ENCODE results near the gene SRC. TPM values are rescaled to one million over a fixed set of nuclear protein-coding genes. Genes with fewer than 3 reads are reported as not detected.

SRC gene
- total RNA-seq, 1 experiment from 2014 or later, result 55.6 TPM

DNA sequence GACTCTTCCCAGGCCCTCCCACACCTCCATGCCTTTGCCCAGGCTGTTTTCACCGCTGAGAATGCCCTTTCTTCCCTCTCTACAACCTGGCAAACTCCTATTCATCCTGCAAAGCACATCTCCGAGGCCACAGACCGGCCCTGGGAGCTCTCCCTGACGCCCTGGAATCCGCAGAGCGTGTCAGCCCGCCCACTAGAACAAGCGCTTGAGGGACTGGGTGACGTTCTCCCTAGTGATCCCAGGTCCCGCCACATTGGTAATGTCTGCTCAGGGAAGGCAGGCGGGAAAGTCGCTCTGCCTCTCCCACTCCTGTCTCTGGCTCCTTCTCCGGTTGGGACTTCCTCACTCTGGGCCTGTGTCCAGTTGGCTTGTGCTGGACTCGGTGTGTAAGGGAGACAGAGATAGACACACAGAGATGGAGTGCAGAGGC is 61.6 kb downstream of the SRC start:
- H3K4me2 ChIP-seq (ENCODE audit: low read length), result peak overlapping the region; percentile 86
- no peak for DNase-seq

DNA sequence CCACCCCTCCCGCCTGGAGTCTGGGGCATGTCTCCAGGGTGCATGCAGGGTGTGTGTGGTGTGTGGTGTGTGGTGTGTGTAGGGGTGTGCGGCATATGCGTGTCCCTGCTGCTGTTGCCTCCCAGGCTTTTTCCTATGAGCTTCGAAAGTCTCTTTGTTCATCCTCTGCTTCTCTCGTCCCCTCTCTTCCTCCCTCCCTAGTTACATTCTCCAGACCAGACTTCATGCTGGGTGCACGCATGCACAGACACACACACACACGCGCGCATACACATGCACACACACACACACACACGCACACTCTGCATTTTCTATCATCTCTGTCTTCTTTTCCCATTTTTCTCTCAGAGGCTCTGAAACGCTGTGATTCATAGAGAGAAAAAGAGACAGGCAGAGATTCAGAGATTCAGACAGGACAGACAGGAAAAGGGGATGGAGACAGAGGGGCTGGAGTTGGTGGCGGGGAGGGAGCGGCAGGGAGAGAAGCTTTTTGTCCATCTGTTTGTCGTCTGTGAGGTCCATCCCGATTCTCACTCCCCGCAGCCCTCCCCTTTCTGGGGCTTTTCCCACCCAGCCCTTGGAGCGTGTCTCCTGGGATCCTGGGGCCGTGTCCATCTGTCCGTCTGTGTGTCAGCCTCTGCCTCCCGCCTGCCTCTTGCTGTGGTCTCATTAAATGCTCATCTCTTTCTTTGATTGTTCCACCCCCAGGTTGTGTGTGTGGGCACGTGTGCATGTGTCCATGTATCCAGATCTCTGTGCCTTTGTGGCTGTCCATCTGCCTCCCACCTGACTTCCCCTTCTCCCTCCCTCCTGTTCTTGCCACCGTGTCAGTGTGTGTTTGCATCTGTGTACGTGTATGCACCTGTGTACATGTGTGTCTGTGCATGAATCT is 62.6 kb downstream of the SRC start:
- ChIA-PET CTCF (no interaction called here), POLR2A (ENCODE audit: unreplicated experiment) (no interaction called here)
- Histone ChIP-seq H3K27ac (ENCODE audit: low read length) (no peak overlapping the region), H2AFZ (ENCODE audit: low read length) (no peak overlapping the region), H3K4me1 (ENCODE audit: insufficient read depth, low read length) (peaks cover 16% of the 10 kb centered on the region), H3K9ac (ENCODE audit: low read length) (no peak overlapping the region), H3K4me2 (ENCODE audit: low read length) (no peak overlapping the region), H3K36me3 (ENCODE audit: low read depth, low read length) (no peaks in the 10 kb centered on the region), H3K9me2 (replicated peaks; ENCODE audit: low read length) (no peaks in the 10 kb centered on the region), H3K4me3 (ENCODE audit: low read length) (no peak overlapping the region), H3K9me3 (ENCODE audit: low read length) (no peaks in the 10 kb centered on the region), H4K20me1 (ENCODE audit: low read length) (no peaks in the 10 kb centered on the region), H3F3A (ENCODE audit: low read length, unreplicated experiment) (no peaks in the 10 kb centered on the region), H3K79me2 (ENCODE audit: low read length) (no peaks in the 10 kb centered on the region), H3K27me3 (ENCODE audit: low read length) (no peaks in the 10 kb centered on the region)
- TF ChIP-seq EZH2phosphoT487 (IDR thresholded peaks at IDR 0.05; ENCODE audit: borderline replicate concordance, low read length) (no peak), EZH2 (IDR thresholded peaks at IDR 0.05; ENCODE audit: low read length, unreplicated experiment) (no peak)
- TF ChIP-seq, protein P1, sequence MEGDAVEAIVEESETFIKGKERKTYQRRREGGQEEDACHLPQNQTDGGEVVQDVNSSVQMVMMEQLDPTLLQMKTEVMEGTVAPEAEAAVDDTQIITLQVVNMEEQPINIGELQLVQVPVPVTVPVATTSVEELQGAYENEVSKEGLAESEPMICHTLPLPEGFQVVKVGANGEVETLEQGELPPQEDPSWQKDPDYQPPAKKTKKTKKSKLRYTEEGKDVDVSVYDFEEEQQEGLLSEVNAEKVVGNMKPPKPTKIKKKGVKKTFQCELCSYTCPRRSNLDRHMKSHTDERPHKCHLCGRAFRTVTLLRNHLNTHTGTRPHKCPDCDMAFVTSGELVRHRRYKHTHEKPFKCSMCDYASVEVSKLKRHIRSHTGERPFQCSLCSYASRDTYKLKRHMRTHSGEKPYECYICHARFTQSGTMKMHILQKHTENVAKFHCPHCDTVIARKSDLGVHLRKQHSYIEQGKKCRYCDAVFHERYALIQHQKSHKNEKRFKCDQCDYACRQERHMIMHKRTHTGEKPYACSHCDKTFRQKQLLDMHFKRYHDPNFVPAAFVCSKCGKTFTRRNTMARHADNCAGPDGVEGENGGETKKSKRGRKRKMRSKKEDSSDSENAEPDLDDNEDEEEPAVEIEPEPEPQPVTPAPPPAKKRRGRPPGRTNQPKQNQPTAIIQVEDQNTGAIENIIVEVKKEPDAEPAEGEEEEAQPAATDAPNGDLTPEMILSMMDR (conservative IDR thresholded peaks at IDR 0.05; ENCODE audit: low read depth, low read length), result no peak
- no TSS peak for BruUV-seq (replicated peaks)
- intact Hi-C loops (cut with micrococcal nuclease), result loop anchor here (5.0 kb wide), 1 partner anchor 119 kb away; the partner anchor contains the start of gene BLCAP
- no peak for ATAC-seq
- no peak for DNase-seq

More for the DNA sequence above, 61.6 kb downstream of the SRC start:
- H3K79me2 ChIP-seq (ENCODE audit: low read length), result no peaks in the 10 kb centered on the region
- intact Hi-C loops (cut with micrococcal nuclease), result loop anchor here (5.0 kb wide), 1 partner anchor 120 kb away; the partner anchor contains the start of gene BLCAP
- BruUV-seq (replicated peaks), result no TSS peak
- peaks cover 2% of the 10 kb centered on the region; the same call in 1 of the 2 replicates for H3K36me3 ChIP-seq (ENCODE audit: low read depth, low read length)
- ATAC-seq, result peak; percentile 12
- no peak overlapping the region for H3K9ac ChIP-seq (ENCODE audit: low read length)
- no peak for TF ChIP-seq EZH2 (IDR thresholded peaks at IDR 0.05; ENCODE audit: low read length, unreplicated experiment)
- TF ChIP-seq, protein P1 (conservative IDR thresholded peaks at IDR 0.05; ENCODE audit: low read depth, low read length), result no peak
- no peak for TF ChIP-seq EZH2phosphoT487 (IDR thresholded peaks at IDR 0.05; ENCODE audit: borderline replicate concordance, low read length)
- H3F3A ChIP-seq (ENCODE audit: low read length, unreplicated experiment), result no peaks in the 10 kb centered on the region
- H3K9me3 ChIP-seq (ENCODE audit: low read length), result no peaks in the 10 kb centered on the region
- no peak overlapping the region for H2AFZ ChIP-seq (ENCODE audit: low read length)
- H4K20me1 ChIP-seq (ENCODE audit: low read length), result no peaks in the 10 kb centered on the region
- H3K9me2 ChIP-seq (replicated peaks; ENCODE audit: low read length), result no peaks in the 10 kb centered on the region
- ChIA-PET CTCF (interaction anchor here (0.7 kb wide), 1 partner anchor 127 kb away, joined by 3 read pairs; no protein-coding TSS in a partner anchor), POLR2A (ENCODE audit: unreplicated experiment) (no interaction called here)
- H3K27me3 ChIP-seq (ENCODE audit: low read length), result no peaks in the 10 kb centered on the region
- H3K27ac ChIP-seq (ENCODE audit: low read length), result no peak overlapping the region
- no peak overlapping the region for H3K4me3 ChIP-seq (ENCODE audit: low read length)
- H3K4me1 ChIP-seq (ENCODE audit: insufficient read depth, low read length), result peaks cover 16% of the 10 kb centered on the region

Measured in PC-3 (cell line).